ENCODE measurements around the gene MED14.
A peak's percentile ranks its signal among the peaks of the same experiment; 100 is the strongest.

The MED14 gene

DNA sequence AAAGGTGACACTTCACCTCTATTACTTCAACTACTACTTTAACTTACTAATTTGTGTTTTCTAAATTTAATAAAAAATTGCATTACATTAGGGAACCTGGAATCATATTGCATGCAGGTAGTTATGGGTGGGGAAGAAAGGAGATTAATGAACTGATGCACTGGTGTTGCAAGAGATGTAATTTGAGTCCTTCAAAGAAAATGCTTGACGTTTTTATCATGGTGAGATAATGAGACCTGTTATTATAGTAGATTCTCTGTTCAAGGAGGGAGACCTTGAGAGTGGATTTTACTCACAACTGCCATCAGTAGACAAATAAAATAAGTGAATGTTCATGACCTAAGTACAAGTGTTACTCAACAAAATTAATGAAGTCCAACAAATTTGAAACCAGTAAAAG, 26.4 kb upstream of the MED14 start:
- 0 out of 2 replicates have a peak, but pooled peaks have one; percentile 41 for TF ChIP-seq CEBPB (IDR thresholded peaks at IDR 0.05)
- no peak for TF ChIP-seq FOXM1 (IDR thresholded peaks at IDR 0.05; ENCODE audit: borderline replicate concordance, low read depth)

DNA sequence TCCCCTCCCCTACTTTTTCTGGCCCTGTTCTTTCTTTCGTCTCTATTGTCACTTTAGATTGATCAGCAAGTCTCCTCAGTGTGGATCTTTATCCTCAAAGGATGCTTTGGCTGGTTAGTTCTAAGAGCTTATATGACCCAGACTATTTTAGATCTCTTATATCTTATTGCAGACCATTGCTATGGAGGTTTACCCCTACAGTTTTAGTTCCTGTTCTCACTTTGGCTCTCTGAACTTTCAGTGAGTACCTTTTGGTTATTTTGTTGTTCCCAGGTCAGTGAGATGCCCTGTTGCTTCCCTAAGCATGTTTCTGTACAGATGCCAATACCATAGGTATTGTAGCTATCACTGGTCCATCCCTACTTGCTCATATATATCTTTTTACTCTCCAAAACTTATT, 24.0 kb upstream of the MED14 start:
- TF ChIP-seq NFIC (IDR thresholded peaks at IDR 0.05) (no peak), CEBPB (IDR thresholded peaks at IDR 0.05) (no peak), TAF1 (IDR thresholded peaks at IDR 0.05; ENCODE audit: low read depth) (no peak), CREB1 (IDR thresholded peaks at IDR 0.05; ENCODE audit: low read depth) (no peak), FOXM1 (IDR thresholded peaks at IDR 0.05; ENCODE audit: borderline replicate concordance, low read depth) (no peak), EGR1 (IDR thresholded peaks at IDR 0.05) (no peak), TEAD4 (IDR thresholded peaks at IDR 0.05) (no peak), RAD21 (IDR thresholded peaks at IDR 0.05; ENCODE audit: low read depth) (no peak), ZBTB7A (IDR thresholded peaks at IDR 0.05; ENCODE audit: low read depth) (no peak), EP300 (IDR thresholded peaks at IDR 0.05; ENCODE audit: borderline replicate concordance) (no peak), YY1 (IDR thresholded peaks at IDR 0.05; ENCODE audit: low read depth) (no peak), TCF12 (IDR thresholded peaks at IDR 0.05; ENCODE audit: low read depth) (no peak)
- TF ChIP-seq, protein P1, sequence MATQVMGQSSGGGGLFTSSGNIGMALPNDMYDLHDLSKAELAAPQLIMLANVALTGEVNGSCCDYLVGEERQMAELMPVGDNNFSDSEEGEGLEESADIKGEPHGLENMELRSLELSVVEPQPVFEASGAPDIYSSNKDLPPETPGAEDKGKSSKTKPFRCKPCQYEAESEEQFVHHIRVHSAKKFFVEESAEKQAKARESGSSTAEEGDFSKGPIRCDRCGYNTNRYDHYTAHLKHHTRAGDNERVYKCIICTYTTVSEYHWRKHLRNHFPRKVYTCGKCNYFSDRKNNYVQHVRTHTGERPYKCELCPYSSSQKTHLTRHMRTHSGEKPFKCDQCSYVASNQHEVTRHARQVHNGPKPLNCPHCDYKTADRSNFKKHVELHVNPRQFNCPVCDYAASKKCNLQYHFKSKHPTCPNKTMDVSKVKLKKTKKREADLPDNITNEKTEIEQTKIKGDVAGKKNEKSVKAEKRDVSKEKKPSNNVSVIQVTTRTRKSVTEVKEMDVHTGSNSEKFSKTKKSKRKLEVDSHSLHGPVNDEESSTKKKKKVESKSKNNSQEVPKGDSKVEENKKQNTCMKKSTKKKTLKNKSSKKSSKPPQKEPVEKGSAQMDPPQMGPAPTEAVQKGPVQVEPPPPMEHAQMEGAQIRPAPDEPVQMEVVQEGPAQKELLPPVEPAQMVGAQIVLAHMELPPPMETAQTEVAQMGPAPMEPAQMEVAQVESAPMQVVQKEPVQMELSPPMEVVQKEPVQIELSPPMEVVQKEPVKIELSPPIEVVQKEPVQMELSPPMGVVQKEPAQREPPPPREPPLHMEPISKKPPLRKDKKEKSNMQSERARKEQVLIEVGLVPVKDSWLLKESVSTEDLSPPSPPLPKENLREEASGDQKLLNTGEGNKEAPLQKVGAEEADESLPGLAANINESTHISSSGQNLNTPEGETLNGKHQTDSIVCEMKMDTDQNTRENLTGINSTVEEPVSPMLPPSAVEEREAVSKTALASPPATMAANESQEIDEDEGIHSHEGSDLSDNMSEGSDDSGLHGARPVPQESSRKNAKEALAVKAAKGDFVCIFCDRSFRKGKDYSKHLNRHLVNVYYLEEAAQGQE (IDR thresholded peaks at IDR 0.05; ENCODE audit: low read depth): no peak
- TF ChIP-seq, protein P2, sequence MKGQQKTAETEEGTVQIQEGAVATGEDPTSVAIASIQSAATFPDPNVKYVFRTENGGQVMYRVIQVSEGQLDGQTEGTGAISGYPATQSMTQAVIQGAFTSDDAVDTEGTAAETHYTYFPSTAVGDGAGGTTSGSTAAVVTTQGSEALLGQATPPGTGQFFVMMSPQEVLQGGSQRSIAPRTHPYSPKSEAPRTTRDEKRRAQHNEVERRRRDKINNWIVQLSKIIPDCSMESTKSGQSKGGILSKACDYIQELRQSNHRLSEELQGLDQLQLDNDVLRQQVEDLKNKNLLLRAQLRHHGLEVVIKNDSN (IDR thresholded peaks at IDR 0.05): no peak
- TF ChIP-seq, protein P3, sequence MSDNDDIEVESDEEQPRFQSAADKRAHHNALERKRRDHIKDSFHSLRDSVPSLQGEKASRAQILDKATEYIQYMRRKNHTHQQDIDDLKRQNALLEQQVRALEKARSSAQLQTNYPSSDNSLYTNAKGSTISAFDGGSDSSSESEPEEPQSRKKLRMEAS (IDR thresholded peaks at IDR 0.05): no peak

DNA sequence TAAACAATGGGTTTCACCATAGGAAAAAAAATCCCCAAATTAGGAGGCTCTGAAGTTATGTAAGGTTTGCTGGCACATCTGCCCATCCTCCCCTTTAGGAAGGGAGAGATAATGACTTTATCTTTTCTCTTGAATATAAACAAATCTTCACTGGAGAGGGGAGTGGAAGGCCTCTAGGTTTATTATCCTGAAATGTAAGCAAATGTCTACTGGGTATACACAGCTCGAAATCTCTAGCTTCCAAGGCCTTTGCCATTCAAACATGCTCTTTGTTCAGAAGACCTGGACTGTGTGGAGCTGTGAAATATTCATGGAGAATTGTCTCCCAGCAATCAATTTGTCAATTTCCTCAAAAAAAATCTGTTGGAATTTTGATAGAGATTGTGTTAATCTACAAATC, 21.7 kb upstream of the MED14 start:
- no peak for TF ChIP-seq TAF1 (IDR thresholded peaks at IDR 0.05; ENCODE audit: low read depth)

DNA sequence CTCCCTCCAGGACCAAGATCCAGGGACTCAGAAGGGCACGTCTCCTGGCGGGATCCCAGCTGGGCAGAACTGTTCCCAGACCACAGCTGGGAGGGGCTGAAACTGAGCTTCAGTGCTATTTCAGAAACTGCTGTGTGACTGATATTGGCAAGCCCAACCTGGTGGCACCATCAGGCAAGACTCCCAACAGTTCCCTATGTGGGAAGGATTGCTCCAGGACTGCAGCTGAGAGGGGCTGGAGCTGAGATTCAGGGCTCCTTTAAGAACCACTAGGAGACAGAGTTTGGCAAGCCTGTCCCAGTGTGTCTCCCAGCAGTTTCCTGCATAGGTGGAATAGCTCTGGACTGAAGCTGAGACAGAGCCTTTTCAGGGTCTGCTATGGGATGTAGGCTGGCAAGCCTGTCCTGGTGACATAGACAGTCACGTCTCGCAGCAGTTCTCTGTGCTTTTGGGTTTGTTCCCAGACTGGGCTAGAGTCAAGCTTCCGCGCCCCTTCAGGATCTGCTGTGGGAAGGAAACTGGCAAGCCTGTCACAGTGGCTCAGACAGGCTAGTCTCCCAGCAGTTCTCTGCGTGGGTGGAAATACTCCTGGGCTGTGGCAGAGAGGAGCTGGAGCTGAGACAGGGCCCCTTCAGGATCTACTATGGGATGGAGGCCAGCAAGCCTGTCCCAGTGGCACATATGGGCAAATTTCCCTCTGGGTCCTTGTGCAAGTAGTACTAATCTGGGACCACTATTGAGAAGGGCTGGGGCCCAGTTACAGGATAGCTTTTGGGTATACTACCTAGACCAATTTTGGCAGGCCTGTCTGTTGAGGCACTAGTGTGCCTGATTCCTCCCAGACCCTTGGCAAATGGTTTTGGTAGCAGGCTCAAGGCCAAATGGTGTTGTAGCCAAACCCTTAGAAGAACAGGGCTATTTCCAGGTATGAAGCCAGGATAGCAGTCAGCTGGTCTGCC, 20.2 kb upstream of the MED14 start:
- TF ChIP-seq, protein P3 (IDR thresholded peaks at IDR 0.05): no peak
- TF ChIP-seq TAF1 (IDR thresholded peaks at IDR 0.05; ENCODE audit: low read depth) (no peak), TEAD4 (IDR thresholded peaks at IDR 0.05) (no peak), NFIC (IDR thresholded peaks at IDR 0.05) (no peak), ZBTB7A (IDR thresholded peaks at IDR 0.05; ENCODE audit: low read depth) (no peak)

DNA sequence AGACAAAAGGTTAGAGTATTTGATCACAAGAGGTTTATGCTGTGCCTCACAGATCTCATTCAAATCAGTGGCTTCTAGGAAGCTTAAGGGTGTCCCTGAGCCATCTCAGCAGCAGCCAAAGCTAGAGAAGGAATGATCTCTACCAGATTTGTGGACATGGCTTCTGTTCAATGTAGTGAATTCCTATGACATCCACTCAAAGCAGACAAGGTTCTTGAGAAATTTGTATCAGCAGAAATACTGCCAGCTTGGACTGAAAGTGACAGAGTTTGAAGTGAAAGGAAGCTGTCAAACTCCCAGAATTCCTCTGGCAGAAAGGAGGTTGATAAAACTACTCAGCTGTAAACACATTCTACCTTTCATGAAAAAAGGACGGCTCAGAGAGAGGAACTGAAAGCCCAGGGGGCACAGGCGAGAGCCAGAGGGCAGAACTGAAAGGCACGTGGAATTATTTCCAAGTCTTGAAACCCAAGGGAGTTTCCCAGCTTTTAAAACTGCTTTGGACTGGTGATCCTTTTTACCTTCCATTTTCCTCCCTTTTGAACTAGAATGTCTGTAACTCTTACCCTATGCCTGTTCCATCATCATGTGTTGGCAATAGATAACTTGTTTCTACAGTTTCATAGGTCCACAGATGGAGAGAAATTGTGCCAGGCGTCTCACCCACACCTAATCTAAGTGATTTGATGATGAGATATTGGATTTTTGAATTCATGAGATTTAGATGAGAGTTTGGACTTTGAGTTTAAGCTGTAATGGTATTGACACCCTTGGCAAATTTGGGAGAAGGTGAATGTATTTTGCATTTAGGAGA, 14.5 kb upstream of the MED14 start:
- TF ChIP-seq FOXM1 (IDR thresholded peaks at IDR 0.05; ENCODE audit: borderline replicate concordance, low read depth) (no peak), CREB1 (IDR thresholded peaks at IDR 0.05; ENCODE audit: low read depth) (no peak), EGR1 (IDR thresholded peaks at IDR 0.05) (no peak), TCF12 (IDR thresholded peaks at IDR 0.05; ENCODE audit: low read depth) (no peak), RAD21 (IDR thresholded peaks at IDR 0.05; ENCODE audit: low read depth) (no peak), ZBTB7A (IDR thresholded peaks at IDR 0.05; ENCODE audit: low read depth) (no peak)
- TF ChIP-seq, protein P2 (IDR thresholded peaks at IDR 0.05): no peak

DNA sequence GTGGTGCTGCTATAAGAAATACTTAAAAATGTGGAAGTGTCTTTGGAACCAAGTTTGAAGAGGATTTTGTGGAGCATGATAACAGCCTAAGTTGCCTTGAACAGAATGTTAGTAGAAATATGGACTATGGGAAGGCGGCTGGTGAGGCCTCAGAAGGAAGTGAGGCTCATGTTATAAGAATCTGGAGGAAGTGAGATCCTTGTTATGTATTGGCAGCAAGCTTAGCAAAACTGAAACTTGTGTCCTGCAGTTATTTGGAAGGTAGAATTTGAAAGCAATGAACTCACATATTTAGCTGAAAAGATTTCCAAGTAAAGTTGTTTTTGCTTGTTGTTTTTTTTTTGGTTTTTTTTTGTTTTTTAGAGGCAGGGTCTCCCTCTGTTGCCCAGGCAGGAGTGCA, 13.6 kb upstream of the MED14 start:
- TF ChIP-seq CREB1 (IDR thresholded peaks at IDR 0.05; ENCODE audit: low read depth) (no peak), FOXM1 (IDR thresholded peaks at IDR 0.05; ENCODE audit: borderline replicate concordance, low read depth) (no peak), RAD21 (IDR thresholded peaks at IDR 0.05; ENCODE audit: low read depth) (no peak), TEAD4 (IDR thresholded peaks at IDR 0.05) (no peak), YY1 (IDR thresholded peaks at IDR 0.05; ENCODE audit: low read depth) (no peak), CEBPB (IDR thresholded peaks at IDR 0.05) (no peak), EGR1 (IDR thresholded peaks at IDR 0.05) (no peak), EP300 (IDR thresholded peaks at IDR 0.05; ENCODE audit: borderline replicate concordance) (no peak), TAF1 (IDR thresholded peaks at IDR 0.05; ENCODE audit: low read depth) (no peak), TCF12 (IDR thresholded peaks at IDR 0.05; ENCODE audit: low read depth) (no peak)
- TF ChIP-seq, protein P2 (IDR thresholded peaks at IDR 0.05): no peak
- TF ChIP-seq, protein P1 (IDR thresholded peaks at IDR 0.05; ENCODE audit: low read depth): no peak
